ENCODE results near the gene OR51F2.

DNA sequence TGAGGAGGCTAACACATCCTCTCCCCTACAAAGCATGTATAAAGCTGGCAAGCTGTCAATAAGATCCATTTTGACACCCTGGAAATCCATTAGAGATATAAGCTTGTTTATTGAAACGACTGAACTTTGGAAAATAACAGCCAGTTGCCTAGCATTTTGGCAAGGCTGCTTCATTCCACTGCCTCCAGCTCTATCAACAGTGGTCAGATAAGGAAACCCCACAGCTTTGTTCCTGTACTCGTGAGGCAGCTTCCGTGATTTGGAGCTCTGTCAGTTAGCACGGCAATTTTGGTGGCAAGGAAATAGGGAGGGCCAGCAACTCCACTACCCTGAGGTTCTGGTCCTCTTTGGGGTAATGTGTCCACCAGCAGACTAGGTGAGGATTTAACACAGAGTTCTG, 29.9 kb downstream of the OR51F2 start:
- no peak for TF ChIP-seq CTCF (conservative IDR thresholded peaks at IDR 0.05; ENCODE audit: low read depth, low read length)
- no peak for TF ChIP-seq EZH2 (IDR thresholded peaks at IDR 0.05; ENCODE audit: borderline replicate concordance, low read depth, low read length, poor library complexity, severe bottlenecking)
